ENCODE data around the gene SLC6A18. TPM values are rescaled to one million over a fixed set of nuclear protein-coding genes. Genes with fewer than 3 reads are reported as not detected.

Gene SLC6A18
- total RNA-seq, 1 donor, result not detected

DNA sequence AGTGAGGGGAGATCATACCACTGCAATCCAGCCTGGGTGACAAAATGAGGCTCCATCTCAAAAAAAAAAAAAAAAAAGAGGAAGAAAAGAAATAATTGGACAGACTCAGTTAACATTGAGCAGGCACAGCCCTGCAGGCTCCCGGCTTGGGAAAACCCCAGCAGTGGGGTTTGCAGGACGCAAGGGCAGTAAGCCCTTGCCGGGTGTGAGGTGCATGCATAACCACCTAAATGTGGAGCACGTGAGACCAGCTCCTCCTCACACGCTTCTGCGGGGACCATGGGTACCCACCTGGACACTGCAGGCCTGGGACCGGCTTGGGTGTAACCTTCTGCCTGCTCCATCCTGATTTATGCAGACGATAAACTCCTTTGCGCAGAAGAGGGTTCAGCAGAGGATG, 4.8 kb upstream of the SLC6A18 start:
- TF ChIP-seq, protein P1, sequence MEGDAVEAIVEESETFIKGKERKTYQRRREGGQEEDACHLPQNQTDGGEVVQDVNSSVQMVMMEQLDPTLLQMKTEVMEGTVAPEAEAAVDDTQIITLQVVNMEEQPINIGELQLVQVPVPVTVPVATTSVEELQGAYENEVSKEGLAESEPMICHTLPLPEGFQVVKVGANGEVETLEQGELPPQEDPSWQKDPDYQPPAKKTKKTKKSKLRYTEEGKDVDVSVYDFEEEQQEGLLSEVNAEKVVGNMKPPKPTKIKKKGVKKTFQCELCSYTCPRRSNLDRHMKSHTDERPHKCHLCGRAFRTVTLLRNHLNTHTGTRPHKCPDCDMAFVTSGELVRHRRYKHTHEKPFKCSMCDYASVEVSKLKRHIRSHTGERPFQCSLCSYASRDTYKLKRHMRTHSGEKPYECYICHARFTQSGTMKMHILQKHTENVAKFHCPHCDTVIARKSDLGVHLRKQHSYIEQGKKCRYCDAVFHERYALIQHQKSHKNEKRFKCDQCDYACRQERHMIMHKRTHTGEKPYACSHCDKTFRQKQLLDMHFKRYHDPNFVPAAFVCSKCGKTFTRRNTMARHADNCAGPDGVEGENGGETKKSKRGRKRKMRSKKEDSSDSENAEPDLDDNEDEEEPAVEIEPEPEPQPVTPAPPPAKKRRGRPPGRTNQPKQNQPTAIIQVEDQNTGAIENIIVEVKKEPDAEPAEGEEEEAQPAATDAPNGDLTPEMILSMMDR (IDR thresholded peaks at IDR 0.05; ENCODE audit: insufficient read depth, low read depth, low read length), result no peak
- H3K4me3 ChIP-seq (ENCODE audit: low read depth, low read length), result no peak overlapping the region
- DNase-seq (ENCODE audit: low read depth), result no peak

GRCh38 chr5:1220831-1221230, 4.3 kb upstream of the SLC6A18 start:
- DNase-seq (ENCODE audit: low read depth), result no peak
- no peak overlapping the region for H3K4me3 ChIP-seq (ENCODE audit: low read depth, low read length)
- TF ChIP-seq, protein P1 (IDR thresholded peaks at IDR 0.05; ENCODE audit: insufficient read depth, low read depth, low read length), result no peak

- DNase-seq (ENCODE audit: low read depth), result no peak
- TF ChIP-seq, protein P1 (IDR thresholded peaks at IDR 0.05; ENCODE audit: insufficient read depth, low read depth, low read length), result no peak
- no peak overlapping the region for H3K4me3 ChIP-seq (ENCODE audit: low read depth, low read length)
Observed at GRCh38 chr5:1221721-1222120, 3.5 kb upstream of the SLC6A18 start.

GRCh38 chr5:1222147-1222546, 3.0 kb upstream of the SLC6A18 start:
- TF ChIP-seq, protein P1 (IDR thresholded peaks at IDR 0.05; ENCODE audit: insufficient read depth, low read depth, low read length), result no peak
- no peak for DNase-seq (ENCODE audit: low read depth)
- no peak overlapping the region for H3K4me3 ChIP-seq (ENCODE audit: low read depth, low read length)

DNA sequence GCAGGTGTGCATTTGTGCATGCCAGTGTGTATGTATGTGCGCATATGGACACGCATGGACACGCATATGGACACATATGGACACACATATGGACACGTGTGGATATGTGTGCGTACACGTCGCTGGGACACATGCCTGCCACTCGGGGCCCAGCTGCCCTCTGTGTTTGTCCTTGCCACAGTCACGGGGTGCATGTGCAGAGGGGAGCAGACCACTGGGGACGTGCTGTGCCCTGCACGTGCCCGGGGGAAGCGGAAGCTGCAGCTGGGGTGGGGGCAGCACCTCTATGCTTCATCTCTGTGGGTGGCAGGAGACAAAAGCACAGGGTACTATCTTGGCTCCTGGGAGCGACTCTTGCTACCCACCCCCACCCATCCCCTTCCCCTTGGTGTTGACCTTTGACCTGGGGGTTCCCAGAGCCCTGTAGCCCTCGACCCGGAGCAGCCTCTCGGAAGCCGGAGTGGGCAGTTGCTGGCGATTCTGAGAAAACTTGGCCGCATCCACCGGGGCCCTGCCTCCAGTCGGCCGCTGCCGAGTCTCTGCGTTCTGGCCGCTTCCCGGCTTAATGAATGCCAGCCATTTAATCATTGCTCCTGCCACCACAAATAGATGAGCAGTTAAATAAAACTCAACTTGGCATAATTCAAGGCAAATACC, 2.4 kb upstream of the SLC6A18 start:
- H3K4me3 ChIP-seq (ENCODE audit: low read depth, low read length), result no peak overlapping the region
- no peak for DNase-seq (ENCODE audit: low read depth)
- TF ChIP-seq, protein P1 (IDR thresholded peaks at IDR 0.05; ENCODE audit: insufficient read depth, low read depth, low read length), result no peak

DNA sequence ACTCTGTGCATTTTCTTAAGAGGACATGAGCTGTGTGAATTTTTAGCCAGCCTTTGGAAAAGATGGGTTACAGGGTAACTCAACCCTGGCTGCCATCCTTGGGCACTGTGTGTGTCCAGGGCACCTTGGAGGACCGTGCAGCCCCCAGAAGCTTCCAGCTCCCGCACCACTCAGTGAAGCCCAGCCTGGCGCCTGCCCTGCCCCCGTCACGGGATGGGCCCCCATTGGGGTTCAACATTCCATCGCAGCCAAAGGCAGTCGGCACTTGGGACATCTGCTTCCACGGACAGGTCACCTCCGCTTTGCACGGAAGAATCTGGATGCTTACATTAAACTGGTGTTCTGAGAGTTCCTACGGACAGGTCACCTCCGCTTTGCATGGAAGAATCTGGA, 1.9 kb upstream of the SLC6A18 start:
- TF ChIP-seq, protein P1 (IDR thresholded peaks at IDR 0.05; ENCODE audit: insufficient read depth, low read depth, low read length), result no peak
- H3K4me3 ChIP-seq (ENCODE audit: low read depth, low read length), result no peak overlapping the region
- DNase-seq (ENCODE audit: low read depth), result no peak

DNA sequence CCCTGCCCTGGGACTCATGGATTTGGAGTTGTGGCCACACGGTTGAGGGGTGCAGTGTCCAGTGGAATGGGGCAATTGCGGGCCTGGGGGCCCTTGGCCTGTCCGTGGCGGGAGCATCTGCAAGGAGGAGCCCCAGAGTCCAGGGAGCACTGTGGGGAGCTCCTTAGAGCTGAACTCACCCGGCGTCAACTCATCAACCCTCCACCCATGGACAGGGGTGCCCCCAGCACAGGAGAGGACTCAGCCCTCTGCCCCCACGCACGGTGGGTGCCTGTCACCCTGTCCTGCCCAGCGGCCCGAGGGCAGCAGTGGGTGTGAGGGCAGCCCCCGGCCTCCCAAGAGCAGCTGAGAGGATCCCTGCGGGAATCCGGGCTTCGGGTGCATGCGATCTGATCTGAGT, 550 bp upstream of the SLC6A18 start:
- no peak overlapping the region for H3K4me3 ChIP-seq (ENCODE audit: low read depth, low read length)
- TF ChIP-seq, protein P1 (IDR thresholded peaks at IDR 0.05; ENCODE audit: insufficient read depth, low read depth, low read length), result no peak
- no peak for DNase-seq (ENCODE audit: low read depth)
